GM21381 (cell line): Measurements from ENCODE around the gene ZNF511.

Experiments
- ATAC-seq: cut with Tn5 transposase; IDR thresholded peaks from one replicate; pipeline ENCODE4 v1.9.1; 2021; ENCODE audit warnings: mild to moderate bottlenecking, moderate library complexity; ENCODE audit not compliant: unreplicated experiment

The ZNF511 gene

GRCh38 chr10:133292919-133293809 lies 15.6 kb upstream of the ZNF511 start:
- no peak for ATAC-seq

GRCh38 chr10:133293810-133294119 lies 14.9 kb upstream of the ZNF511 start:
- ATAC-seq: no peak

- no peak for ATAC-seq
Observed at GRCh38 chr10:133294189-133294588, 14.5 kb upstream of the ZNF511 start.

GRCh38 chr10:133295426-133296320 lies 13.0 kb upstream of the ZNF511 start:
- no peak for ATAC-seq

- no peak for ATAC-seq
Observed at GRCh38 chr10:133297504-133297903, 11.2 kb upstream of the ZNF511 start.

GRCh38 chr10:133298466-133298865 lies 10.2 kb upstream of the ZNF511 start:
- no peak for ATAC-seq

GRCh38 chr10:133299224-133299623 lies 9.5 kb upstream of the ZNF511 start:
- no peak for ATAC-seq

GRCh38 chr10:133299738-133300137 lies 9.0 kb upstream of the ZNF511 start:
- no peak for ATAC-seq

- ATAC-seq: no peak
Observed at GRCh38 chr10:133302230-133302629, 6.5 kb upstream of the ZNF511 start.

GRCh38 chr10:133303206-133303605 lies 5.5 kb upstream of the ZNF511 start:
- no peak for ATAC-seq

GRCh38 chr10:133306097-133306476 lies 2.6 kb upstream of the ZNF511 start:
- no peak for ATAC-seq

- no peak for ATAC-seq
Observed at GRCh38 chr10:133306941-133307379, 1.8 kb upstream of the ZNF511 start.

GRCh38 chr10:133307776-133308420 lies 816 bp upstream of the ZNF511 start:
- peak; percentile 31 for ATAC-seq

GRCh38 chr10:133309100-133309719 lies 496 bp downstream of the ZNF511 start:
- ATAC-seq: peak; percentile 71

GRCh38 chr10:133309720-133310398 lies 1.1 kb downstream of the ZNF511 start:
- ATAC-seq: no peak

GRCh38 chr10:133310399-133310755 lies 1.7 kb downstream of the ZNF511 start:
- ATAC-seq: no peak

- no peak for ATAC-seq
Observed at GRCh38 chr10:133310789-133311188, 2.1 kb downstream of the ZNF511 start.

GRCh38 chr10:133311570-133311969 lies 2.9 kb downstream of the ZNF511 start:
- ATAC-seq: no peak

- no peak for ATAC-seq
Observed at GRCh38 chr10:133312016-133312768, 3.5 kb downstream of the ZNF511 start.

- no peak for ATAC-seq
Observed at GRCh38 chr10:133312769-133313145, 4.0 kb downstream of the ZNF511 start.
